ENCODE measurements around the gene NLGN3. TPM values are rescaled to one million over a fixed set of nuclear protein-coding genes. Genes with fewer than 3 reads are reported as not detected.

The NLGN3 gene
- total RNA-seq, 2 donors from 2014 or later, result 0.19 to 0.98 TPM

DNA sequence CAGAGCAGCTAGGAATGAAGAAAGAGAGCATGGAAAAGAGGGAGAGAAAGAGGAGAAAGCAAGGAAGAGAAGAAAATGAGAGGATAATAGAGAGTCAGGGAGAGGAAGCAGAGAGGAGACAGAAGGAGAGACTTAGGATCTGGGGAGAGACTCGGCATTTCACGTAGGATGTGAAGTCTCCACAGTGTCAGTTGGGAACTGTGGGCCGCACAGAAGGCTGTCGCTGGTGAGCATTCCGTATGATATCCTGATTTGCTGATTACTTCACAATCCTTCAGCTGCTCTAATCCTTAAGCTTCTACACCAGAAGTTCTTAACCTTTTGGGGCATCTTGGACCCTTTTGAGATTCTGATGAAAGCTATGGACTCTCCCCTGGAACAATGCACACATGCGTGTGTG is 14.0 kb downstream of the NLGN3 start:
- DNase-seq (ENCODE audit: low spot score), result no peak
- no peak for TF ChIP-seq CTCF (IDR thresholded peaks at IDR 0.05)
- Histone ChIP-seq H3K4me3 (no peak overlapping the region), H3K27ac (no peak overlapping the region), H3K4me1 (no peaks in the 10 kb centered on the region), H3K27me3 (no peaks in the 10 kb centered on the region), H3K9me3 (no peaks in the 10 kb centered on the region), H3K36me3 (no peaks in the 10 kb centered on the region)

- Histone ChIP-seq H3K4me3 (no peak overlapping the region), H3K36me3 (no peaks in the 10 kb centered on the region), H3K27me3 (no peaks in the 10 kb centered on the region), H3K27ac (no peak overlapping the region), H3K4me1 (no peaks in the 10 kb centered on the region), H3K9me3 (no peaks in the 10 kb centered on the region)
- TF ChIP-seq CTCF (IDR thresholded peaks at IDR 0.05), result no peak
- no peak for DNase-seq (ENCODE audit: low spot score)
Measured at GRCh38 chrX:71159335-71159734, 14.7 kb downstream of the NLGN3 start.

- no peak overlapping the region for H3K27ac ChIP-seq
- H3K4me1 ChIP-seq, result no peaks in the 10 kb centered on the region
- no peak for TF ChIP-seq CTCF (IDR thresholded peaks at IDR 0.05)
- H3K27me3 ChIP-seq, result no peaks in the 10 kb centered on the region
- H3K36me3 ChIP-seq, result no peaks in the 10 kb centered on the region
- no peak for DNase-seq (ENCODE audit: low spot score)
- no peaks in the 10 kb centered on the region for H3K9me3 ChIP-seq
- H3K4me3 ChIP-seq, result no peak overlapping the region
Measured at GRCh38 chrX:71160475-71160874, 15.8 kb downstream of the NLGN3 start.

GRCh38 chrX:71162981-71163380 is 18.3 kb downstream of the NLGN3 start:
- DNase-seq (ENCODE audit: low spot score), result no peak
- Histone ChIP-seq H3K9me3 (no peaks in the 10 kb centered on the region), H3K27ac (no peak overlapping the region), H3K36me3 (no peaks in the 10 kb centered on the region), H3K4me3 (no peak overlapping the region), H3K27me3 (no peaks in the 10 kb centered on the region), H3K4me1 (no peaks in the 10 kb centered on the region)
- no peak for TF ChIP-seq CTCF (IDR thresholded peaks at IDR 0.05)

DNA sequence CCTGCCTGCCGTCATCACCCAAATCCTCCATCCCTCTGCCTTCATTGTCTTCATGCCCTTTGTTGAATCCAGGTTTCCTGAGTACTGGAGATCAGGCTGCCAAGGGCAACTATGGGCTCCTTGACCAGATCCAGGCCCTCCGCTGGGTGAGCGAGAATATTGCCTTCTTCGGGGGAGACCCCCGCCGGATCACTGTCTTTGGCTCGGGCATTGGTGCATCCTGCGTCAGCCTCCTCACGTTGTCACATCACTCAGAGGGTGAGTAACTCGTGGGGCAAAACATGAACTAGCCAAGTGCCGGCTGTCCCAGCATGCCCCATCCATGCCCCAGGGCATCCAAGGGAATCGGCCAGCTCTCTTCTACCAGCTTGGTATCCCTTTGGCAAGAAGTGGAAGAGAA is 19.4 kb downstream of the NLGN3 start:
- DNase-seq (ENCODE audit: low spot score), result no peak
- H3K9me3 ChIP-seq, result no peaks in the 10 kb centered on the region
- no peak overlapping the region for H3K27ac ChIP-seq
- TF ChIP-seq CTCF (IDR thresholded peaks at IDR 0.05), result no peak
- no peaks in the 10 kb centered on the region for H3K27me3 ChIP-seq
- H3K4me1 ChIP-seq, result no peaks in the 10 kb centered on the region
- no peak overlapping the region for H3K4me3 ChIP-seq
- no peaks in the 10 kb centered on the region for H3K36me3 ChIP-seq

GRCh38 chrX:71166461-71166860 is 21.8 kb downstream of the NLGN3 start:
- no peak overlapping the region for H3K27ac ChIP-seq
- no peak overlapping the region for H3K4me3 ChIP-seq
- H3K36me3 ChIP-seq, result no peaks in the 10 kb centered on the region
- no peak for TF ChIP-seq CTCF (IDR thresholded peaks at IDR 0.05)
- no peaks in the 10 kb centered on the region for H3K9me3 ChIP-seq
- DNase-seq (ENCODE audit: low spot score), result no peak
- H3K4me1 ChIP-seq, result no peaks in the 10 kb centered on the region
- no peaks in the 10 kb centered on the region for H3K27me3 ChIP-seq

Data from right atrium auricular region (tissue), 2 donors.